DMS 273 (cell line): ENCODE measurements around the gene FOXP1.
A peak's percentile ranks its signal among the peaks of the same experiment; 100 is the strongest.

Source experiments
- DNase-seq: peaks from one replicate; lab custom pipeline; 2025; ENCODE audit not compliant: unreplicated experiment; lab: John Stamatoyannopoulos, UW

Gene FOXP1

GRCh38 chr3:71139496-71139895 is 444.0 kb downstream of the FOXP1 start:
- DNase-seq: no peak

GRCh38 chr3:71138410-71138809 is 445.1 kb downstream of the FOXP1 start:
- DNase-seq: no peak

DNA sequence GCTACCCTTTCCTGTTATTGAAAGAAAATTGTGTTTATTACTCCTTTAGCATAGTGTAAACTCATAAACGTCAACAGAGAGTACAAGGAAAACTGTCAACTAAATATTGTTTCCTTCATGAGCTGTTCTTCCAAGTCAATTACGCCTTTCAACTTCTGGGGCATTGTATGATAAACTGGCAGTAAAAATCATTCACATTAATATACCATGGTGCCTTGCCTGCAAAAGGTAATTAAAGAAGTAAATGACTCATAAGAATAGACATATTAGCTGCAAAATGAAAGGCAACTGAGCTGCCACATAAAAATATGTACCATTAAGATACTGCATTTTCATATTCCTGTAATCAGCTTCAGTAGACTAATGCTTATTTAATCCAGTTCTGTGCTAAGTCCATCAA is 447.3 kb downstream of the FOXP1 start:
- DNase-seq: no peak

- DNase-seq: peak; percentile 52
Measured at GRCh38 chr3:71135373-71136088, 448.0 kb downstream of the FOXP1 start.

GRCh38 chr3:71134521-71134920 is 449.0 kb downstream of the FOXP1 start:
- no peak for DNase-seq

GRCh38 chr3:71133865-71134264 is 449.7 kb downstream of the FOXP1 start:
- DNase-seq: no peak

DNA sequence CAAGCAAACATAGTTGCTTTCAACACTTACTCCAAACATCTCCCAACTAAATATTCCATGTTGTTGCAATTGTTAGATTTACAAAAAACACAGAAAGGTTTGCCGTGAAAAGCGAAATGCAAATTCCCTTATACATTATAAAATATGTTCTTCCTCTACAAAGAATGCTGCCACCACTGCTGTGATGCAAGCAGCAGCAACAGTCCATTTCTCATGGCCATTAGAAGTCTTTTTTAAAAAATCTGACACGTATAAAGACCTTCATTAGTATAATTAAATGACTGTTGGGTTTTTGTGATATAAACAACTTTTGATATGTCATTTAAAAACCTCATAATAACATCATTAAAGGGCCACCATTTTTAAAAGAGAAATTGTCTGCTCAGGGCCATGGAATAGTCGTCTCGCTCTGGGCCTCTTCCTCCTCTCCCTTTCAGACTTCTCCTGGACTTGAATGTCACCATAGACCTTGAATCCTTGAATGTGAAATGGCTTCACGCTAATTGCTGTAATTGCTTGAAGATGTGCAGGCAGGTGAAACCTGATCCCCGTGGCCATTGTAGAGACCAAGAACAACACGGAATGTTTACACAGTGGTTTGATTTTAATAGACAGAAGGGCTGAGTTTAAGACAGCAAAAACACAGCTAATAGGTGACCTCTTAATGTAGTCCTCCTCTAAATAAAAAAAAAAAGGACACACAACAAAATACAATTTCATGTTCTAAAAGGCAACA is 450.4 kb downstream of the FOXP1 start:
- peak; percentile 42 for DNase-seq

- no peak for DNase-seq
Measured at GRCh38 chr3:71131375-71132314, 451.9 kb downstream of the FOXP1 start.

DNA sequence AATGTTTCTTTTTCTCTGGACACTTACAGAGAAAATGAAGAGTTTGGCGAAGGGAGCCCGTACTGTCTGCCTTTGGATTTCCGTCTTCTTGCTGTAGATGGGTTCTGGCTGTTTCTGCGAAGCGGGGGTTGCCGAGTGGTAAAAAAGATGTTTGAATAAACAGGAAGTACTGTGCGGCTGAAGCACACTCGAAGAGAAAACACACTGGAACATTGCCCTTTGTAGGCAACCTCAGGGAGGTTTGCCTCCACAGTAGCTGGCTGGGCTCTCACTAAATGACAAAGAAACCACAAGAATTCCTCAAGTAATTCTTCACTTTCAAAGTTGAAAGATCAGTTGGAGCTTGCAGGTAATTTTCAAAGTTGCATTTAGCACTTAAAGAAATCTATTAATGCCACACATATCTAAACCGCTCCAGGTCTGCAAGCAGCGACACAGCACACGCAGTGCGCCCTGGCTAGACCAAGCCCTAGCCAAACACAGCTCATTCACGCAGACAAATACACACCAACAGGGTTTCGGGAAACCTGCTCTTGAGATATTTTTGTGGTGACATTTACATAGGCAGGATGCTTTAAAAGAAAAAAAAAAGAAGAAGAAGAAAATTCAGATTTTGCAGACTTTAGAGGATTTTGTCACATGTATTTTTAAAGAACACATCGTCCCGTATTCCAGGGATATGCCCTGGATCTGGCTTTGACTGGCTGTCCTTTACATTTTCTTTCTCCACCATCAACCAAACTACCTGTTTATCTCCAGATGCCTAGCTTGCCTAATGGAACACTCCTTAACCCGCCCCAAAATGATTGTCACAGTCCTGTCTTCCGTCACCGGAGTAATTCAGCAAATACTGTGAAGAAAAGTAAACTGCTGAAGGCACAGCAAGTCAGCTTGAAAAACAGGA is 452.8 kb downstream of the FOXP1 start:
- DNase-seq: no peak

DNA sequence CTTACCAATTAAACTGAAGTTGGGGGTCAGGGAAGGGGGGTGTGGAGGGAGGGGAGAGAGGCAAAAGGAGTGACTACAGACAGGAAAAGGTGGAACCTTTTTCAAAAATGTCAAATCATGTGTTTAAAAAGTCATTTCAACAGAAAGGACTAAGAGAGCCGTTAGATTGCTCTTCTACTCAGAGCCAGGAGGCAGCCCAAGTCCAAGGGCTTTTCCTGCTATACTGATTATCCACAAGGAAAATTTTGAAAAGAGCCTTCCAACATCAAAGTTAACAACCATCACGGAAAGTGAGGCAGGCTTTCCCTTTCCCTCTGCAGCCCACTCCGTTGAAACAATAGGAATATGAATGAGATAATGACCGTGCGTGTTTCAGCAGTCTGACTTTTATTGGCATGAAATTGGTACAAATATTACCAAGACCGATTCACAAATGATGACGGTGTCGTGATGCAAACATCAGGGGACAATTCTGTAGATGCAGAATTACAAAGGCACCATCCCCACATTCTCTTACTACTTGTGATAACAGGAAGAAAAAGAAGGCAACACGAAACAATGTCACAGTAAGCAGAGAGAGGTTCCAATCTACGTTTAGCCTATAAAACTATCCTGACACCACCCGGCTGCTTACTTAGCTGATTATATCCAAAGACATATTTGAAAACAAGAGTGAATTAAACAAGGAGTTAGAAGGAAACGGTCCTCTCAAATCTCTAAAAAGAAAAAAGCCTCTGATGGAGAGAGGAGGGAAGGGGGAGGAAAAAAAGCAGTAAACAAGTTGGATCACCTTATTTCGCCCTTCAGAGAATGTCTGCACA is 453.7 kb downstream of the FOXP1 start:
- DNase-seq: no peak

DNA sequence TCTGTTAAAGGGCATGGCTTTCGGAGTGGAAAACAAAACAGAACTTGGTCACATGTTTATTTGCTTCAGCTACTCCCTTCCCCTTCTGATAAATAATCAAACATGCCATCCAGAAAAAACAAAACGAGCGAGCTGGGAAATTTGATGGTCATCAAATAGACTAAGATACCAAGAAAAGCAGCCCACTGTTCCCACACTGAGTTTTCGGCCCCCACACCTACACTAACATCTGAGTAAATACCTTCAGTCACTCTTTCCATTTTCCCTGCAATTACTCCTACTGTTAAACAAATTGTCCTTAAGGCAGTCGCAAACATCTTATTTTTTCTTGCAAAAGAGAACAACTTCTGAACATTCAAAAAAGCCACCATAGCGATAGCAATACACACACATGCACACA is 454.6 kb downstream of the FOXP1 start:
- DNase-seq: no peak

- no peak for DNase-seq
Measured at GRCh38 chr3:71127844-71128243, 455.7 kb downstream of the FOXP1 start.

- DNase-seq: no peak
Measured at GRCh38 chr3:71127052-71127831, 456.3 kb downstream of the FOXP1 start.

DNA sequence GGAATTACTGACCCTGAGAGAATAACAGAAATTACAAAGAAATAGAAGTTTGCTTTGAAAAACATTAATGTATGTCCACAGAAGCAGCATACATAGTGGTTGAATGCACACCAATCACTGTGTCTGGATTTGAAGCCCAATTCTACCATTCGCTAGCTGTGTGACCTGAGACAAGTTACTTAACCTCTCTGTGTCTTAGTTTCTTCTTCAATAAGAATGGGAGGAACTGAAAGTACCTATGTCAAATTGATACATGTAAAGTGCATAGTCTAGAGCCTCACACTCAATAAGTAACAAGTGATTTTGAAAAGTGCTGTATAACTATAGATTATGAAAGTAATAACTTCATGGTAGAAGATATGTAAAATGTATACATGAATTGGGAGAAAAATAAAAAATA is 457.8 kb downstream of the FOXP1 start:
- DNase-seq: no peak

- no peak for DNase-seq
Measured at GRCh38 chr3:71124048-71124447, 459.5 kb downstream of the FOXP1 start.

- no peak for DNase-seq
Measured at GRCh38 chr3:71122641-71123040, 460.9 kb downstream of the FOXP1 start.

GRCh38 chr3:71121429-71122167 is 461.9 kb downstream of the FOXP1 start:
- DNase-seq: no peak

DNA sequence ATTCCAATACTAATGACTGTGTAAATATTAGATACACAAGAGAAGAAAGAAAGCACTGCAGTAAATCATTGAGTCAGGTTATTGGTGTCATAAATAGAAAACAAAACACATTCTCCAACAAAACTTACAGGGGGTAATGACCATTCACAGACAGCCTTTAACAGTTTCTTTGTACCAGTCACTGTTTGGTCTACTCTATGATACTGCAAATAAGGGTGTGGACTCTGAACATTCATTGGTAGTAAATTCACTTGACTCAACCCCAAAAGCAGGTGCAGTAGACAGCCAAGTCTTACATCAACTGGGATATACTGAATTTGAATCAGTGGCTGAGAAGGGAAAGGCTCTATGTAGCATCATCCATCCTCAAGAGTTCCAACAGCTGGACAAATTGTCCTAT is 463.5 kb downstream of the FOXP1 start:
- DNase-seq: no peak
